Fibroblast of the aortic adventitia (primary cell): ENCODE measurements around the gene PKNOX2. TPM values are rescaled to one million over a fixed set of nuclear protein-coding genes. Genes with fewer than 3 reads are reported as not detected.

Source experiments
- DNase-seq: peaks from one replicate; pipeline ENCODE4 v3.0.0-alpha.2; 2010; ENCODE audit warnings: low read depth
- H3K4me3 ChIP-seq: 2 replicates; pipeline ENCODE4 v1.5.1; 2011; ENCODE audit warnings: low read depth, mild to moderate bottlenecking, control low read depth, low read length, moderate library complexity
- CTCF ChIP-seq: IDR thresholded peaks from 2 replicates; pipeline ENCODE4 v1.5.1; 2011; ENCODE audit warnings: mild to moderate bottlenecking, low read length, control low read depth, inconsistent platforms; ENCODE audit not compliant: insufficient read depth
- total RNA-seq: library from RNA; depleted of rRNA; stranded (reverse); fragments of >200 nt; gene quantifications from 2 replicates; pipeline ENCODE4 v1.2.3, GENCODE V29; 2012; ENCODE audit warnings: low replicate concordance

Gene PKNOX2
- total RNA-seq, 1 donor: 2.0 TPM

GRCh38 chr11:125376117-125376516 lies 211.6 kb downstream of the PKNOX2 start:
- peak; percentile 44 for DNase-seq
- no peak overlapping the region for H3K4me3 ChIP-seq
- TF ChIP-seq CTCF: no peak

GRCh38 chr11:125376856-125377255 lies 212.3 kb downstream of the PKNOX2 start:
- TF ChIP-seq CTCF: no peak
- H3K4me3 ChIP-seq: no peak overlapping the region
- DNase-seq: peak; percentile 48

- no peak for DNase-seq
- H3K4me3 ChIP-seq: no peak overlapping the region
- no peak for TF ChIP-seq CTCF
Measured at GRCh38 chr11:125378083-125378482, 213.5 kb downstream of the PKNOX2 start.

- H3K4me3 ChIP-seq: no peak overlapping the region
- TF ChIP-seq CTCF: no peak
- DNase-seq: no peak
Measured at GRCh38 chr11:125378571-125378970, 214.0 kb downstream of the PKNOX2 start.

- TF ChIP-seq CTCF: no peak
- H3K4me3 ChIP-seq: no peak overlapping the region
- no peak for DNase-seq
Measured at GRCh38 chr11:125379565-125379964, 215.0 kb downstream of the PKNOX2 start.

- DNase-seq: no peak
- TF ChIP-seq CTCF: no peak
- H3K4me3 ChIP-seq: no peak overlapping the region
Measured at GRCh38 chr11:125379981-125380380, 215.4 kb downstream of the PKNOX2 start.

GRCh38 chr11:125380756-125381445 lies 216.3 kb downstream of the PKNOX2 start:
- DNase-seq: no peak
- no peak overlapping the region for H3K4me3 ChIP-seq
- TF ChIP-seq CTCF: no peak
